ENCODE data around the gene DNAJC1.

- no peak for TF ChIP-seq EZH2 (IDR thresholded peaks at IDR 0.05; ENCODE audit: low read depth)
- TF ChIP-seq, protein P1, sequence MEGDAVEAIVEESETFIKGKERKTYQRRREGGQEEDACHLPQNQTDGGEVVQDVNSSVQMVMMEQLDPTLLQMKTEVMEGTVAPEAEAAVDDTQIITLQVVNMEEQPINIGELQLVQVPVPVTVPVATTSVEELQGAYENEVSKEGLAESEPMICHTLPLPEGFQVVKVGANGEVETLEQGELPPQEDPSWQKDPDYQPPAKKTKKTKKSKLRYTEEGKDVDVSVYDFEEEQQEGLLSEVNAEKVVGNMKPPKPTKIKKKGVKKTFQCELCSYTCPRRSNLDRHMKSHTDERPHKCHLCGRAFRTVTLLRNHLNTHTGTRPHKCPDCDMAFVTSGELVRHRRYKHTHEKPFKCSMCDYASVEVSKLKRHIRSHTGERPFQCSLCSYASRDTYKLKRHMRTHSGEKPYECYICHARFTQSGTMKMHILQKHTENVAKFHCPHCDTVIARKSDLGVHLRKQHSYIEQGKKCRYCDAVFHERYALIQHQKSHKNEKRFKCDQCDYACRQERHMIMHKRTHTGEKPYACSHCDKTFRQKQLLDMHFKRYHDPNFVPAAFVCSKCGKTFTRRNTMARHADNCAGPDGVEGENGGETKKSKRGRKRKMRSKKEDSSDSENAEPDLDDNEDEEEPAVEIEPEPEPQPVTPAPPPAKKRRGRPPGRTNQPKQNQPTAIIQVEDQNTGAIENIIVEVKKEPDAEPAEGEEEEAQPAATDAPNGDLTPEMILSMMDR (conservative IDR thresholded peaks at IDR 0.05) = no peak
Observed at GRCh38 chr10:22049635-22050034, 46.1 kb upstream of the DNAJC1 start.
